ENCODE measurements around the gene NSMCE1.
A peak's percentile ranks its signal among the peaks of the same experiment; 100 is the strongest.
"Not testable (repeated sequence)": the region's sequence is repeated elsewhere in the genome, so short reads cannot be mapped to it uniquely, and the experiment has no call there.

The NSMCE1 gene

GRCh38 chr16:27208796-27209195 is 59.8 kb downstream of the NSMCE1 start:
- Histone ChIP-seq H3K9me3 (ENCODE audit: control insufficient read depth, low read length) (no peaks in the 10 kb centered on the region), H3K36me3 (ENCODE audit: control insufficient read depth, insufficient read depth, low read length) (no peaks in the 10 kb centered on the region), H3K4me1 (no peaks in the 10 kb centered on the region)

GRCh38 chr16:27208081-27208680 is 60.4 kb downstream of the NSMCE1 start:
- Histone ChIP-seq H3K9ac (no peak overlapping the region), H3K9me3 (ENCODE audit: control insufficient read depth, low read length) (no peaks in the 10 kb centered on the region), H3K79me2 (no peaks in the 10 kb centered on the region), H2AFZ (no peak overlapping the region), H3K27ac (no peak overlapping the region), H3K36me3 (ENCODE audit: control insufficient read depth, insufficient read depth, low read length) (no peaks in the 10 kb centered on the region), H3K4me1 (no peaks in the 10 kb centered on the region), H3K4me3 (ENCODE audit: low read depth, low read length) (no peak overlapping the region), H3K27me3 (ENCODE audit: control insufficient read depth, insufficient read depth, low read length) (no peaks in the 10 kb centered on the region), H3K4me2 (ENCODE audit: low read length) (no peak overlapping the region)
- TF ChIP-seq CTCF (IDR thresholded peaks at IDR 0.05), result no peak

More at GRCh38 chr16:27208796-27209195, 59.8 kb downstream of the NSMCE1 start:
- Histone ChIP-seq H3K4me2 (ENCODE audit: low read length) (no peak overlapping the region), H3K27me3 (ENCODE audit: control insufficient read depth, insufficient read depth, low read length) (no peaks in the 10 kb centered on the region), H3K79me2 (no peaks in the 10 kb centered on the region), H3K27ac (no peak overlapping the region), H3K9ac (no peak overlapping the region), H2AFZ (no peak overlapping the region), H3K4me3 (ENCODE audit: low read depth, low read length) (no peak overlapping the region)
- TF ChIP-seq CTCF (IDR thresholded peaks at IDR 0.05), result no peak

GRCh38 chr16:27207121-27207520 is 61.5 kb downstream of the NSMCE1 start:
- H3K4me2 ChIP-seq (ENCODE audit: low read length); H3K79me2 ChIP-seq; H3K27me3 ChIP-seq (ENCODE audit: control insufficient read depth, insufficient read depth, low read length); H3K36me3 ChIP-seq (ENCODE audit: control insufficient read depth, insufficient read depth, low read length); H3K27ac ChIP-seq; H2AFZ ChIP-seq; H3K9me3 ChIP-seq (ENCODE audit: control insufficient read depth, low read length); H3K4me1 ChIP-seq; H3K9ac ChIP-seq; H3K4me3 ChIP-seq (ENCODE audit: low read depth, low read length): not testable (repeated sequence)

- H3K9me3 ChIP-seq (ENCODE audit: control insufficient read depth, low read length), result no peaks in the 10 kb centered on the region
- no peaks in the 10 kb centered on the region for H3K4me1 ChIP-seq
- no peaks in the 10 kb centered on the region for H3K27me3 ChIP-seq (ENCODE audit: control insufficient read depth, insufficient read depth, low read length)
- H3K36me3 ChIP-seq (ENCODE audit: control insufficient read depth, insufficient read depth, low read length), result no peaks in the 10 kb centered on the region
- no peak for TF ChIP-seq CTCF (IDR thresholded peaks at IDR 0.05)
- no peak overlapping the region for H3K4me2 ChIP-seq (ENCODE audit: low read length)
- H3K27ac ChIP-seq, result no peak overlapping the region
- no peak overlapping the region for H2AFZ ChIP-seq
- no peak overlapping the region for H3K4me3 ChIP-seq (ENCODE audit: low read depth, low read length)
- H3K9ac ChIP-seq, result no peak overlapping the region
- H3K79me2 ChIP-seq, result no peaks in the 10 kb centered on the region
Measured at GRCh38 chr16:27205423-27206065, 63.0 kb downstream of the NSMCE1 start.

- Histone ChIP-seq H3K4me2 (ENCODE audit: low read length) (peak overlapping the region; percentile 91), H3K9ac (peak overlapping the region; percentile 70), H3K4me1 (no peaks in the 10 kb centered on the region), H2AFZ (peak overlapping the region; percentile 90), H3K27ac (peak overlapping the region; percentile 99), H3K4me3 (ENCODE audit: low read depth, low read length) (peak overlapping the region; percentile 74), H3K36me3 (ENCODE audit: control insufficient read depth, insufficient read depth, low read length) (no peaks in the 10 kb centered on the region), H3K9me3 (ENCODE audit: control insufficient read depth, low read length) (no peaks in the 10 kb centered on the region), H3K79me2 (no peaks in the 10 kb centered on the region), H3K27me3 (ENCODE audit: control insufficient read depth, insufficient read depth, low read length) (no peaks in the 10 kb centered on the region)
- no peak for TF ChIP-seq CTCF (IDR thresholded peaks at IDR 0.05)
Measured at GRCh38 chr16:27204312-27204915, 64.2 kb downstream of the NSMCE1 start.

All from parathyroid adenoma (tissue), 2 donors.